Naive thymus-derived CD8-positive, alpha-beta T cell (primary cell): Measurements from ENCODE around the gene MFSD6L. TPM values are rescaled to one million over a fixed set of nuclear protein-coding genes. Genes with fewer than 3 reads are reported as not detected.
A peak's percentile ranks its signal among the peaks of the same experiment; 100 is the strongest.

ENCODE experiments used
- ATAC-seq, 2 donors: fragments of 150-1000 bp; cut with Tn5 transposase in 1 of 2; sonication (Bioruptor Pico), chemical (Tn5 transposase) in 1 of 2; 1 replicate in 1 of 2; 2 replicates in 1 of 2; pipeline ENCODE4 v1.10.0; 2021; ENCODE audit warnings: mild to moderate bottlenecking in 2 of 2, moderate library complexity in 2 of 2
- POLR2A ChIA-PET: fragments of 350-600 bp; sonication (Branson Sonifier 250); formaldehyde crosslinking; loops from one replicate; lab custom pipeline; 2021; ENCODE audit warnings: antibody characterized with exemption; lab: Charles Lee
- DNase-seq, 10 donors: peaks; one replicate each; pipeline versions ENCODE4 v3.0.0 to v3.0.0-alpha.2; 2020 to 2022
- H3K27ac Mint-ChIP-seq, 10 donors: one replicate each; pipeline ENCODE4 v1.8.0; 2020 to 2022; ENCODE audit warnings: mild to moderate bottlenecking in 10 of 10, mixed read lengths in 10 of 10, moderate library complexity in 4 of 10, inconsistent platforms in 1 of 10
- H3K27me3 Mint-ChIP-seq, 5 donors: one replicate each; pipeline ENCODE4 v1.8.0; 2021 to 2022; ENCODE audit warnings: mixed read lengths in 5 of 5
- H3K36me3 Mint-ChIP-seq, 3 donors: one replicate each; pipeline ENCODE4 v1.8.0; 2020 to 2022; ENCODE audit warnings: mixed read lengths in 3 of 3, mild to moderate bottlenecking in 2 of 3, inconsistent platforms in 1 of 3
- H3K4me1 Mint-ChIP-seq, 4 donors: one replicate each; pipeline ENCODE4 v1.8.0; 2021 to 2022; ENCODE audit warnings: mixed read lengths in 4 of 4
- H3K4me3 Mint-ChIP-seq, 10 donors: one replicate each; pipeline ENCODE4 v1.8.0; 2020 to 2022; ENCODE audit warnings: mild to moderate bottlenecking in 10 of 10, mixed read lengths in 10 of 10, moderate library complexity in 6 of 10, inconsistent platforms in 1 of 10
- H3K9me3 Mint-ChIP-seq, 9 donors: one replicate each; pipeline ENCODE4 v1.8.0; 2020 to 2022; ENCODE audit warnings: mixed read lengths in 9 of 9, mild to moderate bottlenecking in 3 of 9, inconsistent platforms in 1 of 9, moderate library complexity in 1 of 9
- polyA plus RNA-seq, 3 donors: library from polyadenylated mRNA; unstranded; fragments of 300-500 nt; fragmentation: Illumina TruSeq; gene quantifications; one replicate each; pipeline ENCODE4 v1.2.3, GENCODE V29; 2021
- total RNA-seq, 8 experiments: library from RNA in 2 of 8; stranded (reverse) in 2 of 8; gene quantifications; one replicate each; pipeline ENCODE4 v1.2.3 and lab custom pipeline; 2021 to 2026

The MFSD6L gene
- total RNA-seq: under 1 TPM in 1 of 2 experiments, not detected in 1; 0.26 TPM
- not detected for polyA plus RNA-seq
- 0 to 0.09 (median 0.04) reads per million in 6 experiments for total RNA-seq (lab: John Stamatoyannopoulos, UW)

- Mint-ChIP-seq H3K4me3 (no peak within 1 kb of the TSS), H3K9me3 (no peaks in the 10 kb centered on the region), H3K27me3 (peaks cover 0 to 3% (median 0%) of the 10 kb centered on the region in 5 donors), H3K36me3 (no peaks in the 10 kb centered on the region), H3K4me1 (peaks cover 0 to 3% (median 0%) of the 10 kb centered on the region in 4 donors), H3K27ac (peak within 1 kb of the TSS in 1 of 10 donors; percentile 49)
- ATAC-seq: peak in 1 of 2 donors; percentile 39
- POLR2A ChIA-PET: no interaction called here
- DNase-seq: no peak
Measured at GRCh38 chr17:8798846-8799569, at the start of gene MFSD6L. MFSD6L (minus strand) TSS chr17:8799365; CDS start chr17:8799120, 245 bp downstream.

- H3K36me3 Mint-ChIP-seq: peaks cover 0 to 7% (median 0%) of the 10 kb centered on the region in 3 donors
- POLR2A ChIA-PET: no interaction called here
- no peaks in the 10 kb centered on the region for H3K9me3 Mint-ChIP-seq
- no peak overlapping the region for H3K27ac Mint-ChIP-seq
- no peak for DNase-seq
- no peak for ATAC-seq
- H3K4me3 Mint-ChIP-seq: no peak overlapping the region
- H3K27me3 Mint-ChIP-seq: no peaks in the 10 kb centered on the region
- H3K4me1 Mint-ChIP-seq: peaks cover 0 to 8% (median 5%) of the 10 kb centered on the region in 4 donors
Measured at GRCh38 chr17:8847891-8848290, 48.7 kb upstream of the MFSD6L start.

GRCh38 chr17:8846768-8847211, 47.6 kb upstream of the MFSD6L start:
- DNase-seq (no peak), ATAC-seq (no peak)
- POLR2A ChIA-PET: no interaction called here
- Mint-ChIP-seq H3K4me3 (no peak overlapping the region), H3K36me3 (peaks cover 0 to 12% (median 0%) of the 10 kb centered on the region in 3 donors), H3K27ac (no peak overlapping the region), H3K27me3 (no peaks in the 10 kb centered on the region), H3K4me1 (peaks cover 1 to 11% (median 5%) of the 10 kb centered on the region in 4 donors), H3K9me3 (no peaks in the 10 kb centered on the region)

- POLR2A ChIA-PET: no interaction called here
Measured at GRCh38 chr17:8844229-8845218, 45.4 kb upstream of the MFSD6L start.

GRCh38 chr17:8843344-8843743, 44.2 kb upstream of the MFSD6L start:
- H3K4me1 Mint-ChIP-seq: peaks cover 1 to 11% (median 5%) of the 10 kb centered on the region in 4 donors
- POLR2A ChIA-PET: no interaction called here

More at GRCh38 chr17:8844229-8845218, 45.4 kb upstream of the MFSD6L start:
- peaks cover 1 to 11% (median 5%) of the 10 kb centered on the region in 4 donors for H3K4me1 Mint-ChIP-seq
- H3K9me3 Mint-ChIP-seq: no peaks in the 10 kb centered on the region
- H3K36me3 Mint-ChIP-seq: peaks cover 0 to 10% (median 0%) of the 10 kb centered on the region in 3 donors
- no peak overlapping the region for H3K4me3 Mint-ChIP-seq
- no peak overlapping the region for H3K27ac Mint-ChIP-seq
- no peaks in the 10 kb centered on the region for H3K27me3 Mint-ChIP-seq
- DNase-seq: no peak
- ATAC-seq: no peak

GRCh38 chr17:8841844-8842243, 42.7 kb upstream of the MFSD6L start:
- DNase-seq (no peak), ATAC-seq (no peak)
- Mint-ChIP-seq H3K27ac (no peak overlapping the region), H3K4me3 (no peak overlapping the region), H3K9me3 (no peaks in the 10 kb centered on the region), H3K27me3 (no peaks in the 10 kb centered on the region), H3K4me1 (peaks cover 1 to 11% (median 5%) of the 10 kb centered on the region in 4 donors), H3K36me3 (peaks cover 0 to 6% (median 0%) of the 10 kb centered on the region in 3 donors)
- POLR2A ChIA-PET: no interaction called here

More at GRCh38 chr17:8843344-8843743, 44.2 kb upstream of the MFSD6L start:
- no peak for ATAC-seq
- peaks cover 0 to 6% (median 0%) of the 10 kb centered on the region in 3 donors for H3K36me3 Mint-ChIP-seq
- H3K4me3 Mint-ChIP-seq: no peak overlapping the region
- H3K9me3 Mint-ChIP-seq: no peaks in the 10 kb centered on the region
- DNase-seq: no peak
- peak overlapping the region in 2 of 10 donors; percentile 19 to 46 for H3K27ac Mint-ChIP-seq
- no peaks in the 10 kb centered on the region for H3K27me3 Mint-ChIP-seq

- Mint-ChIP-seq H3K4me3 (no peak overlapping the region), H3K27ac (peak overlapping the region in 1 of 10 donors; percentile 57), H3K9me3 (no peaks in the 10 kb centered on the region), H3K27me3 (no peaks in the 10 kb centered on the region), H3K4me1 (peaks cover 1 to 11% (median 5%) of the 10 kb centered on the region in 4 donors), H3K36me3 (peaks cover 0 to 7% (median 0%) of the 10 kb centered on the region in 3 donors)
- POLR2A ChIA-PET: no interaction called here
- DNase-seq: no peak
- no peak for ATAC-seq
Measured at GRCh38 chr17:8839410-8839935, 40.3 kb upstream of the MFSD6L start.

- Mint-ChIP-seq H3K4me3 (no peak overlapping the region), H3K27me3 (no peaks in the 10 kb centered on the region), H3K27ac (peak overlapping the region in 1 of 10 donors; percentile 81), H3K4me1 (peaks cover 1 to 10% (median 4%) of the 10 kb centered on the region in 4 donors), H3K36me3 (peaks cover 0 to 7% (median 0%) of the 10 kb centered on the region in 3 donors), H3K9me3 (no peaks in the 10 kb centered on the region)
- ATAC-seq (no peak), DNase-seq (no peak)
- POLR2A ChIA-PET: no interaction called here
Measured at GRCh38 chr17:8838551-8839095, 39.5 kb upstream of the MFSD6L start.

GRCh38 chr17:8837563-8838075, 38.5 kb upstream of the MFSD6L start:
- Mint-ChIP-seq H3K4me1 (peaks cover 0 to 2% (median under 1%) of the 10 kb centered on the region in 4 donors), H3K4me3 (no peak overlapping the region), H3K27ac (peak overlapping the region in 1 of 10 donors; percentile 27), H3K9me3 (no peaks in the 10 kb centered on the region), H3K27me3 (no peaks in the 10 kb centered on the region), H3K36me3 (peaks cover 0 to 7% (median 0%) of the 10 kb centered on the region in 3 donors)
- POLR2A ChIA-PET: no interaction called here
- no peak for ATAC-seq
- DNase-seq: no peak

- H3K9me3 Mint-ChIP-seq: no peaks in the 10 kb centered on the region
- DNase-seq: no peak
- ATAC-seq: no peak
- peaks cover 0 to 2% (median 0%) of the 10 kb centered on the region in 3 donors for H3K36me3 Mint-ChIP-seq
- POLR2A ChIA-PET: no interaction called here
- H3K4me1 Mint-ChIP-seq: no peaks in the 10 kb centered on the region
- no peak overlapping the region for H3K4me3 Mint-ChIP-seq
- H3K27me3 Mint-ChIP-seq: no peaks in the 10 kb centered on the region
- H3K27ac Mint-ChIP-seq: peak overlapping the region in 1 of 10 donors; percentile 27
Measured at GRCh38 chr17:8836821-8837562, 37.8 kb upstream of the MFSD6L start.

GRCh38 chr17:8835631-8836364, 36.6 kb upstream of the MFSD6L start:
- POLR2A ChIA-PET: no interaction called here

More at GRCh38 chr17:8835631-8836364, 36.6 kb upstream of the MFSD6L start:
- DNase-seq (no peak), ATAC-seq (no peak)
- no peak overlapping the region for H3K4me3 Mint-ChIP-seq
- no peaks in the 10 kb centered on the region for H3K4me1 Mint-ChIP-seq
- no peaks in the 10 kb centered on the region for H3K9me3 Mint-ChIP-seq
- H3K27ac Mint-ChIP-seq: no peak overlapping the region
- no peaks in the 10 kb centered on the region for H3K27me3 Mint-ChIP-seq
- peaks cover 0 to 2% (median 0%) of the 10 kb centered on the region in 3 donors for H3K36me3 Mint-ChIP-seq
